SK-N-SH (cell line): ENCODE results near the gene IRF2BP2. TPM values are rescaled to one million over a fixed set of nuclear protein-coding genes. Genes with fewer than 3 reads are reported as not detected.
A peak's percentile ranks its signal among the peaks of the same experiment; 100 is the strongest.

Experiments
- CTCF ChIA-PET: fragments of 300-600, 350-600 bp; formaldehyde crosslinking; extraction: SDS; loops from one replicate; lab custom pipeline; 2021; lab: Yijun Ruan, JAX
- POLR2A ChIA-PET: fragments of 350-600 bp; sonication (Branson Sonifier 250); formaldehyde crosslinking; extraction: SDS; loops from one replicate; lab custom pipeline; 2020; ENCODE audit warnings: antibody characterized with exemption, inconsistent platforms; lab: Yijun Ruan, JAX
- DNase-seq: peaks from one replicate; pipeline ENCODE4 v3.0.0; 2012
- H2AFZ ChIP-seq: fragments of 200-600 bp; sonication (generic); 2 replicates; pipeline ENCODE4 v1.8.1; 2016; ENCODE audit warnings: antibody characterized with exemption, mild to moderate bottlenecking, low read depth
- H3F3A ChIP-seq: fragments of 200-600 bp; sonication (generic); replicated peaks from 2 replicates; pipeline ENCODE3; 2016; ENCODE audit warnings: antibody characterized with exemption, mild to moderate bottlenecking; ENCODE audit not compliant: insufficient read depth
- H3K27ac ChIP-seq, 2 experiments: fragments of 200-500 bp in 1 of 2; fragments of 200-600 bp in 1 of 2; sonication (Bioruptor generic) in 1 of 2; sonication (generic), shearing (Covaris generic) in 1 of 2; 2 replicates each; pipeline versions ENCODE4 v1.5.1 to v1.6.1; 2014 to 2016; ENCODE audit warnings: low read depth in 2 of 2, inconsistent platforms in 1 of 2, low read length in 1 of 2, mild to moderate bottlenecking in 1 of 2, mixed read lengths in 1 of 2
- H3K27me3 ChIP-seq: fragments of 200-600 bp; sonication (generic), shearing (Covaris generic); 2 replicates; pipeline ENCODE4 v1.6.1; 2016; ENCODE audit warnings: mixed run types; ENCODE audit not compliant: insufficient read depth
- H3K36me3 ChIP-seq, 2 experiments: fragments of 200-500 bp in 1 of 2; fragments of 200-600 bp in 1 of 2; sonication (Bioruptor generic) in 1 of 2; sonication (generic) in 1 of 2; replicated peaks in 1 of 2; 2 replicates each; pipeline versions ENCODE3 to v1.5.1; 2014 to 2016; ENCODE audit warnings: low read length in 1 of 2, mild to moderate bottlenecking in 1 of 2; ENCODE audit not compliant: insufficient read depth in 2 of 2, control insufficient read depth in 1 of 2
- H3K4me1 ChIP-seq, 2 experiments: fragments of 200-500 bp in 1 of 2; fragments of 200-600 bp in 1 of 2; sonication (Bioruptor generic) in 1 of 2; sonication (generic), shearing (Covaris generic) in 1 of 2; 2 replicates each; pipeline versions ENCODE4 v1.5.1 to v1.6.1; 2014 to 2016; ENCODE audit warnings: low read depth in 1 of 2, low read length in 1 of 2, mixed run types in 1 of 2; ENCODE audit not compliant: insufficient read depth in 2 of 2, control insufficient read depth in 1 of 2
- H3K4me2 ChIP-seq: fragments of 200-600 bp; sonication (generic), shearing (Covaris generic); 2 replicates; pipeline ENCODE4 v1.6.1; 2017; ENCODE audit warnings: mixed run types
- H3K4me3 ChIP-seq, 2 experiments: fragments of 200-500 bp in 1 of 2; fragments of 200-600 bp in 1 of 2; sonication (Bioruptor generic) in 1 of 2; sonication (generic), shearing (Covaris generic) in 1 of 2; 2 replicates each; pipeline versions ENCODE4 v1.5.1 to v1.8.1; 2014 to 2016; ENCODE audit warnings: low read depth in 2 of 2, inconsistent platforms in 1 of 2, low read length in 1 of 2, mild to moderate bottlenecking in 1 of 2, mixed read lengths in 1 of 2, moderate library complexity in 1 of 2
- H3K79me2 ChIP-seq: fragments of 200-600 bp; sonication (generic); 2 replicates; pipeline ENCODE4 v1.8.1; 2017; ENCODE audit warnings: mild to moderate bottlenecking; ENCODE audit not compliant: insufficient read depth
- H3K9ac ChIP-seq: fragments of 200-600 bp; sonication (generic); 2 replicates; pipeline ENCODE4 v1.6.1; 2017; ENCODE audit warnings: mixed run types
- H3K9me2 ChIP-seq: fragments of 200-600 bp; sonication (generic); 2 replicates; pipeline ENCODE4 v1.6.1; 2017; ENCODE audit warnings: mixed run types
- H3K9me3 ChIP-seq: fragments of 200-600 bp; sonication (generic); 2 replicates; pipeline ENCODE4 v1.6.1; 2017; ENCODE audit warnings: mixed run types, mild to moderate bottlenecking, moderate library complexity
- H4K20me1 ChIP-seq: fragments of 200-600 bp; sonication (generic); 2 replicates; pipeline ENCODE4 v1.6.1; 2017; ENCODE audit warnings: mild to moderate bottlenecking, mixed run types; ENCODE audit not compliant: insufficient read depth
- ELF1 ChIP-seq: IDR thresholded peaks from 2 replicates; pipeline ENCODE4 v1.4.0; 2012
- EP300 ChIP-seq, 2 experiments: IDR thresholded peaks; 2 replicates each; pipeline versions ENCODE4 v1.4.0 to v1.6.1; 2012; ENCODE audit warnings: borderline replicate concordance in 1 of 2, low read depth in 1 of 2, low read length in 1 of 2
- FOSL2 ChIP-seq: IDR thresholded peaks from 2 replicates; pipeline ENCODE4 v1.4.0; 2012; ENCODE audit warnings: low read depth, mild to moderate bottlenecking, moderate library complexity, borderline replicate concordance
- FOXM1 ChIP-seq: IDR thresholded peaks from 2 replicates; pipeline ENCODE4 v1.4.0; 2012; ENCODE audit warnings: low read depth, mild to moderate bottlenecking
- GABPA ChIP-seq: IDR thresholded peaks from 2 replicates; pipeline ENCODE4 v1.4.0; 2012; ENCODE audit warnings: low read depth, mild to moderate bottlenecking
- JUND ChIP-seq: IDR thresholded peaks from 2 replicates; pipeline ENCODE4 v1.4.0; 2012
- MEF2A ChIP-seq: IDR thresholded peaks from 2 replicates; pipeline ENCODE4 v1.4.0; 2012; ENCODE audit warnings: low read depth, borderline replicate concordance
- NFIC ChIP-seq: IDR thresholded peaks from 2 replicates; pipeline ENCODE4 v1.4.0; 2012; ENCODE audit warnings: borderline replicate concordance
- NRF1 ChIP-seq: IDR thresholded peaks from 2 replicates; pipeline ENCODE4 v1.6.1; 2012; ENCODE audit warnings: low read depth, mild to moderate bottlenecking, low read length
- RCOR1 ChIP-seq: fragments of 150-350 bp; IDR thresholded peaks from 2 replicates; pipeline ENCODE4 v1.6.1; 2017; ENCODE audit warnings: antibody characterized with exemption, low read length
- REST ChIP-seq: IDR thresholded peaks from 2 replicates; pipeline ENCODE4 v1.6.1; 2012; ENCODE audit warnings: mild to moderate bottlenecking, low read depth, low read length, moderate library complexity
- RFX5 ChIP-seq: IDR thresholded peaks from 2 replicates; pipeline ENCODE4 v1.6.1; 2012; ENCODE audit warnings: mild to moderate bottlenecking, improper control_type of control experiment, low read length
- TCF12 ChIP-seq: IDR thresholded peaks from 2 replicates; pipeline ENCODE4 v1.4.0; 2012
- USF2 ChIP-seq: fragments of 150-350 bp; IDR thresholded peaks from 2 replicates; pipeline ENCODE4 v1.6.1; 2017; ENCODE audit warnings: antibody characterized with exemption, low read length, low read depth, borderline replicate concordance
- WGBS: methylation state at CpG from one replicate; pipeline ENCODE4 v1.1.6; 2017; ENCODE audit warnings: low lambda C conversion rate; 5-methylcytosine and 5-hydroxymethylcytosine counted together
- polyA plus RNA-seq, 3 experiments: library from polyadenylated mRNA; depleted of rRNA; stranded (reverse); fragments of >200 nt; gene quantifications; 2 replicates each; pipeline ENCODE4 v1.2.3, GENCODE V29; 2012
- TF ChIP-seq, protein P1 (sequence below): IDR thresholded peaks from 2 replicates; pipeline ENCODE4; 2012
- TF ChIP-seq, protein P2 (sequence below): fragments of 200-600 bp; sonication (generic); IDR thresholded peaks from 2 replicates; pipeline ENCODE4 v1.6.1; 2017; ENCODE audit warnings: antibody characterized with exemption, mild to moderate bottlenecking, moderate library complexity

Gene IRF2BP2
- polyA plus RNA-seq, 1 of the 3 experiments (the other 2 are of a cell fraction) = 73.9 TPM

- Histone ChIP-seq H3K36me3 (no peaks in the 10 kb centered on the region), H2AFZ (no peak overlapping the region), H4K20me1 (no peaks in the 10 kb centered on the region), H3K9ac (no peak overlapping the region), H3K9me2 (no peaks in the 10 kb centered on the region), H3K4me2 (peak overlapping the region; percentile 13; the same call in 1 of the 2 replicates), H3K79me2 (no peaks in the 10 kb centered on the region), H3K4me3 (no peak overlapping the region), H3K4me1 (peaks cover 4 to 17% of the 10 kb centered on the region in 2 experiments; a peak in 3 of 4 replicates), H3K9me3 (no peaks in the 10 kb centered on the region), H3K27me3 (no peaks in the 10 kb centered on the region), H3K27ac (peak overlapping the region in 1 of 2 experiments; percentile 44; a peak in 2 of 4 replicates), H3F3A (peaks cover 25% of the 10 kb centered on the region)
- POLR2A ChIA-PET = no interaction called here
- CTCF ChIA-PET = interaction anchor here (0.6 to 1.8 kb wide), 2 partner anchors 11 to 94 kb away, joined by 3 to 6 read pairs; no protein-coding TSS in a partner anchor
- 55% methylated on average over 5 of the region's 5 CpGs for WGBS
- TF ChIP-seq MEF2A (no peak), NFIC (peak; percentile 87), REST (no peak), ELF1 (no peak), FOXM1 (no peak), FOSL2 (peak; percentile 60), NRF1 (no peak), USF2 (no peak), TCF12 (peak; percentile 67), RCOR1 (no peak), EP300 (IDR thresholded peaks at IDR 0.05; ENCODE audit: borderline replicate concordance in 1 of 2, low read depth in 1 of 2, low read length in 1 of 2) (0 out of 4 replicates have a peak, but pooled peaks of 1 of the 2 experiments have one; percentile 34), RFX5 (no peak), GABPA (no peak), JUND (peak; percentile 60)
- TF ChIP-seq, protein P1, sequence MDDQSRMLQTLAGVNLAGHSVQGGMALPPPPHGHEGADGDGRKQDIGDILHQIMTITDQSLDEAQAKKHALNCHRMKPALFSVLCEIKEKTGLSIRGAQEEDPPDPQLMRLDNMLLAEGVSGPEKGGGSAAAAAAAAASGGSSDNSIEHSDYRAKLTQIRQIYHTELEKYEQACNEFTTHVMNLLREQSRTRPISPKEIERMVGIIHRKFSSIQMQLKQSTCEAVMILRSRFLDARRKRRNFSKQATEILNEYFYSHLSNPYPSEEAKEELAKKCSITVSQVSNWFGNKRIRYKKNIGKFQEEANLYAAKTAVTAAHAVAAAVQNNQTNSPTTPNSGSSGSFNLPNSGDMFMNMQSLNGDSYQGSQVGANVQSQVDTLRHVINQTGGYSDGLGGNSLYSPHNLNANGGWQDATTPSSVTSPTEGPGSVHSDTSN = peak; percentile 87
- TF ChIP-seq, protein P2, sequence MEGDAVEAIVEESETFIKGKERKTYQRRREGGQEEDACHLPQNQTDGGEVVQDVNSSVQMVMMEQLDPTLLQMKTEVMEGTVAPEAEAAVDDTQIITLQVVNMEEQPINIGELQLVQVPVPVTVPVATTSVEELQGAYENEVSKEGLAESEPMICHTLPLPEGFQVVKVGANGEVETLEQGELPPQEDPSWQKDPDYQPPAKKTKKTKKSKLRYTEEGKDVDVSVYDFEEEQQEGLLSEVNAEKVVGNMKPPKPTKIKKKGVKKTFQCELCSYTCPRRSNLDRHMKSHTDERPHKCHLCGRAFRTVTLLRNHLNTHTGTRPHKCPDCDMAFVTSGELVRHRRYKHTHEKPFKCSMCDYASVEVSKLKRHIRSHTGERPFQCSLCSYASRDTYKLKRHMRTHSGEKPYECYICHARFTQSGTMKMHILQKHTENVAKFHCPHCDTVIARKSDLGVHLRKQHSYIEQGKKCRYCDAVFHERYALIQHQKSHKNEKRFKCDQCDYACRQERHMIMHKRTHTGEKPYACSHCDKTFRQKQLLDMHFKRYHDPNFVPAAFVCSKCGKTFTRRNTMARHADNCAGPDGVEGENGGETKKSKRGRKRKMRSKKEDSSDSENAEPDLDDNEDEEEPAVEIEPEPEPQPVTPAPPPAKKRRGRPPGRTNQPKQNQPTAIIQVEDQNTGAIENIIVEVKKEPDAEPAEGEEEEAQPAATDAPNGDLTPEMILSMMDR = no peak
- no peak for DNase-seq
These were observed 18.1 kb upstream of the IRF2BP2 start for GRCh38 chr1:234628089-234628488.
